HG03469 (cell line): ENCODE measurements around the gene ALOX5AP.

Source experiments
- ATAC-seq: cut with Tn5 transposase; IDR thresholded peaks from one replicate; pipeline ENCODE4 v1.9.1; 2021; ENCODE audit warnings: mild to moderate bottlenecking, moderate library complexity, moderate number of reproducible peaks; ENCODE audit not compliant: unreplicated experiment

Gene ALOX5AP

DNA sequence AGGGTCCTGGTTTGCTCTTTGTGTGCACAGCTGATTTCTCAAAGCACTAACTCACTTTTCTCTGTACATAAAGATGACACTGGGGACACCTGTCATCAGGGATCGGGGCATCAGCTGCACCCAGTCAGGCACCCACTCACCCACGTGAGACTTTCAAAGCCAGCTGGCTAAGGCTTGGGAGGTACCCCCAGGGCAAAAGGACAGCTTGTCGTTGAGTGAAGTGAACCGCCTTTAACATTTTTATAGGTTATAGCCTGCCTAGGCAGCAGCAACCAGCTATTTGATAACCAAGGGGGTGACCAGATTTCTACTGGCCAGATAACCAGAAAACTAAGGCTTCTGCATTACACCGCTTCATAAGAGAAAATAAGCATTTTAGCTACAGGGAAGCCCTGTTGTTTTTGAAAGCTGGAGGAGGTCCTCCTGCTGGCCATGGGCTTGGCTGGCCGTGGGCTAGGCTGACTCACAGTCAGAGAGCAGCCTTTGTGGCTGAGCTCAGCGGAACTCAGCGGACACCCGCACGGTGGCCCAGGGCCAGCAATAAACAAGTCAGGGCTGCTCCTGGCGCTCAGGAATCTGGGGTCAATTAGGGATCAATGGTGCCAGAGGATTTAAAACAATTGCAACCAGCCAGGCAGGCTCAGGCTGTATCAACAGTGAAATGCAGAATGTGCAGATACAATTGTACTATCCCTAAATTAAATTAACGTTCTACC is 57.1 kb downstream of the ALOX5AP start:
- ATAC-seq = no peak

DNA sequence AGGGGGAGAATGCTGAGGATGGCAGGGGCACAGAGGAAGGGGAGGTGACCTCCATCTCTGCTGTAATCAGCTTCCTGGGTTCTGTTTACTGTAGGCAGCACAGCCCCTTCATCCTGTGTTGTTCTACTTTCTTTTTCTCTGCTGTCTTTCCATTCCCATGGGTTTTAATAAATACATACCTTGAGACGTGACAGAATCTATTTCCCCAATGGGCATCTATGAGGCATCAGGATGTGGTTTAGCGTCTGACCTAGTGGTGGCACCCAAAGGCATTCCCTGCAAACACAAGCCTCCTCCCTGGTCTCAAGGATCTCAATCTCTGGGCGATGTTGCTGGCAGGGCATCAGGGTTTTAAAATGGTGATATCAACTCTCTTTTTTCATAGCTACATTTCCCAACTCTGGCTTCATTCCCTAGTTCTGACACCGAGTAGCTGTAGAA is 60.8 kb downstream of the ALOX5AP start:
- no peak for ATAC-seq

DNA sequence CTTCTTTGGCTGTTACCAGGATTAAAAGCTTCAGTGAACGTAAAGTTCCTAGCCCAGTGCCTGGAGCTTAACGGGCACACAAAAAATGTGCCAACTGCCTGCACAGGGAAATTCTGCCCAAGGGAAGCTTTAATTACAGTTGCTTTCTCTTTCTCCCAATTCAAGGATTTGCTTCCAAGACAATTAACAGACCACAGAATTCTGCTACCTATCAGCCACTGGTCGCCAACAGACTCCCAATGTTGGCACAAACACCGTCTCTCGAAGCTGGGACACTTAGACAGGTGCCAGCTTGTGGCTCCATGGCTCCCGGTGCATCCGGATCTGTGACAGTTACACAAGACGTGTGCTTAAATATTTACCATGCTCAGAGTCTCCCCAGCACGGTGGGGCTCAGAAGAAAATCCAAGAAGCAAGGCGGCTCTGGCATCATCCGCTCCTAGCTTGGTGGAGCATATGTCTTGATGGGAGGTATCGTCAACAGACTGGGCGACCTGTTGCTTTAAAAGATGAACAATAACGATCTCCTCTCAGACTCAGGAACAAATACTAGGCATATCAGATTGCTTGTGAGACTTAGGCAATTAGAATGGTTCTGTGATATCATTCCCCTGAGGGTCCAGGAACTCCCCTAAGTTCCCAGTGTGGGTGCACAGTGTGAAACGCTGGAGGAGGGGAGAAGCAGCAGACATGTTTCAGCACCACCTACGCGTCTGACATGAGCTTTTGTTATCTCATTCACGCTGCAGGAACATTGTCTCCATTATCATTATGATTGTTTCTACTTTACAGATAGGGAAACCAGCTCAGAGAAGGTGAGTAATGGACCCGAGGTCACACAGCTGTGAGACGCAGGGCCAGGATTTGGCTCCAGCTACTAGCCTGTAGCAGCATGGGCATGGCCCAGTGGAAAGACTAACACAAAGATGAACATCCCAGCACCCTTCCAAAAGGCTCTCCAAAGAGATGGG is 61.6 kb downstream of the ALOX5AP start:
- no peak for ATAC-seq

DNA sequence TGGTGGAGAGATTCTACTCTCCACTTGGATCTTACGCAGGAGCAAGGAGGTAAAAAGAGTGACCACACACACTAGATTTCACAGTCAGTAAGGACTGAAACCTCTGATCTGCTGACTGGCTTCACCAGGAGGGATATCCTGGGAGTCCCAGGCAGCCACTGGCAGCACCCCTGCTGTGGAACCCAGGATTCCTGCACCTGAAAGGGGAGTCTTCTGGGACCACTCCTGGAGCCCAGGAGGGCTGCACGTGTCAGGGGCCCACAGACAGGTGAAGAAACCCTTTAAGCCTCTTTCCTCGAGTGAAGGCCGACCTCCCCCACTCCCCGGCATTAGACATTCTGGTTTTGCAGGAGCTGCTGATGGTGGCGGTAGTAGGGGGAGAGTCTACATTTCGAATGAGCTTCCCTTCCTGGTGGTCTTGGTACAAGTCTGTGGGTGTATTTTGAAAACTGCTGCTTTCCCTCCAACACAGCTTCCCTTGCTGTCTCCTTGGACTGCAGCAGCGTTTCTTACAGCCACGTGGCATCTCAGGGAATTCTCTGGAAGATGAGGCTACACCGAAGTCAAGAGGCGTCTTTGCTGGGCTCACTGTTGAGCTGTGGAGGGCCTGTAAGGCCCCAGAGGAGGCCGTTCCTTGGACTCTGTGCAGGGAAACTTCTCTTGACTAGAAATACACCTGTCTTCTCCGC is 62.6 kb downstream of the ALOX5AP start:
- no peak for ATAC-seq

DNA sequence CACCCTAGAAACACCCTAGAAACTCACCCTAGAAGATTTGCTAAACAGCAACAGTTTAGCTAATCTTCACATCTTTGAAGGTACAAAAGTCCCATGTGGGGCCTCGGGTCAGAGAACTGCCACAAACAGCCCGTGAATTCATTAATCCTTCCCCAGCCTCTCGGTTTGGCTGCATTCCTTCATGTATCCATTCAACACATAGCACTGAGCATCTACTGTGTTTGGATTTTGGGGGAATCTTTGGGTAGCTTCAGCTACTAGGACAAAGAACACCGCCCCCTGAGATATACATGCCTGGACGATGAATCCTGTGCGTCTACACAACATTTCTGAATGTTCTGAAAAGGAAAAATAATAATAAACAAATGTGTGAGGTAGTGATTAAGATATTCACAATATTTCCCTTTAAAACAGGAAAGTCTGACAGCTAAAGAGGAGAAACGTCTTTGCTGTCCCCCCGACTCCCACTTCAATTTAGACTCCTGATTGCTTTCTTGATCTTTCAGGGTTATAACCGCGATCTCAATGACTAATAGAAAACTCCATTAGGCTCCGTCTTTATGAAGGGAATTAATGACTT is 63.5 kb downstream of the ALOX5AP start:
- ATAC-seq = no peak

DNA sequence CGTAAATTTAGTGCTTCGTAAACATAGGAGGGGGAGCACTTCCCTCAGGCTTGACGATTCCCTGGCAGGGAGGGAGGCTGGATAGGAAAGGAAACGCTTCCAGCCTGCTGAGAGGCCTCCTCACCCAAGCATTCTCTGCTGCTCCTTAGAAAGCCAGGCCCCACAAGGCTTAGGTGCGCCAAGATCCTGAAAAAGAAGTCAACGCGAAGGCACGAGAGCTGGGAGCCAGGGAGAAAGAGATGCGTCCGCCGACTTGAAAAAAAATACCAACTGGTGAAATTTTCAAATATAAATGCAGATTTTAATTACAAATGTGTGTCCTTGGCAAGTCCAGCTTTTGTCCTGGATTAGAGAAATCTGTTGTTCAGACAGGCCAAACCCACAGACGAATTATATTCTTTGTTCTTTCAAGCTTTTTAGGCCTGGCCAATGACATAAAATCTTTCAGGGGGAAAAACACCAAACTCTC is 64.0 kb downstream of the ALOX5AP start:
- ATAC-seq = no peak

DNA sequence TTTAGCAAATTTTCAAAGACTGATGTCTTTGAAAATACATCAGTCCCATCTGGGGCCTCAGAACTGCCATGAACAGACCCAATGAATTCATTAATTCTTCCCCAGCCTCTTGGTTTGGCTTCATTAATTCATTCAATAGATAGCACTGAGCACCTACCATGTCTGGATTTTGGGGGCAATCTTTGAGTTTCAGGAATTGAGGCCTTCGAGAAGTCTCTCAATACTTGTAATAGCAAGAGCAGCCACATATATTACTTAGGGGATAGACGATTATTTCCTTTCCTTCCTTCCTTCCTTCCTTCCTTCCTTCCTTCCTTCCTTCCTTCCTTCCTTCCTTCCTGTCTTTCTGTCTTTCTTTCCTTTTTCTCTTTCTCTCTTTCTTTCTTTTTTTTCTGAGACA is 64.8 kb downstream of the ALOX5AP start:
- ATAC-seq = no peak

DNA sequence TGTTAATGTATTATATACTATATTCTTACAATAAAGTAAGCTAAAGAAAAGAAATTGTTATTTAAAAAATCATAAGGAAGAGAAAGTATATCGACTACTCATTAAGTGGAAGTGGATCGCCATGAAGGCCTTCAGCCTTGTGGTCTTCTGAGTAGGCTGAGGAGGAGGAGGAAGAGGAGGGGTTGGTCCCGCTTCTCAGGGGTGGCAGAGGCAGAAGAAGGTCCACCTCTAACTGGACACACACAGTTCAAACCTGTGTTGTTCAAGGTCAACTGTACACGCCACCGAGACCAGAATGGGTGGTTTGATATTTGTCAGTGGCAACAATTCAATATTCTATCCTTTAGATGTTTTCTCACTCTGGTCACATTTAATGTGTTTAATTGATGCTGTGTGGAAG is 67.2 kb downstream of the ALOX5AP start:
- no peak for ATAC-seq

DNA sequence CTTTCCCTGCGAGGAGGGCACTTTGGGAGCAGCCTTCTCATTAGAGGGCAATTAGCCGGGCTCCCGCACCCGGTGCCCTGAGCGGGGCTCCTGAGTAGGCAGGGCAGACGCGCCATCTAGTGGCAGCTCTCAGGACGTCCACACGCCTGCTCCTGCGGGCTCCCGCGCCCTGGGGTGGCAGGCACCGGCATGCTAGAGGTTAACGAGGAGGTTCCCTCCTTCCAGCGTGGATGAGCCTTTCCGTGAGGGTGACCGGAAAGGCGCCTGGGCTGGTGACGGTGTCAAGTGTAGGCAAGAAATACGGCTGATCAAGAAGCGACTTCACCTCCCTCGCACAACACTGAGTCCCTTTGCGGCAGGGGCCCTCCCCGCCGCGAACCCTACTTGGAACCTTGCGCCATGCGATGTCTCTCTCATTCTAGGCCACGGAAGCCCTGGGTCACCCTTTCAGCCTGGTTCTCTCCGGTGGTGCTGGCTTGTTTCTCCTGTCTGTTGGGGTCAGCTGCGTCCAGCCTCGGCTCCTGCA is 67.7 kb downstream of the ALOX5AP start:
- ATAC-seq = peak; percentile 75

DNA sequence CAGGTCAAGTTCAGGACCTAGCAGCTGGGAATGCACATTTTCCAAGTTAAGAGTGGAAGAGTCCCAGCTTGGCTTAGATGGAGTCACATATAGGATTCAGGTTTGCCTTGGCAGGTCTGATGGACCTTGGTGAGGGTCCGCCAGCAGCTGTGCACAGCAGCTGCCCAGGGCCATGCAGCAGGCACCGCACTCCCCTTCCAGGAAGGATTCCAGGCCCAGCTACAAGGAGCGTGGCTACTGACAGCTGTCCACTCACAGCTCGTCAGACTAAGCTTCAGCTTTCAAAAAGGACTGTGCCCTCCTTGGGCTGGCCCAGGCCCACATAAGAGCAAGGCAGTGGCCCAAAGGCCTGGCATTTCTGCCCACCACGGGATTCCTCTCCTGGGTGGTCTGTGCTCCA is 68.4 kb downstream of the ALOX5AP start:
- ATAC-seq = no peak

DNA sequence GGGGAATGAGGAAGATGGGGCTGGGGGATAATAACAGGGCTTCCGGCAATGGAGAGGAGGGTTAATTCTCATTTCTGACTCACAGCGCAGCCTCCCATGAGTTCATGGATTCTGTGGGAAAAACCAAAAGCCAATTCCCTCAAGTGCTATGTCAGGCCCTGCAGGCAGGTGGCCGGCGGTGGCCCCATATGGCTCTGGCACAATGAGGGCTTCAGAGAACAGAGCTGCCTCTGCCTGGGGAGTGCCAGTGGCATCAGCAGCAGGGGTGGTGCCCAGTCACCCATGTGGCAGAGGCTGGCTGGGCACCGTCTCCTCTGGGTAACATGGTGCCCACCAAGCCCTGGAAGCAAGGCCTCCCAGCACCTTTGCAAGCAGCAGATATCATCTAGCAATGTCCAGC is 69.1 kb downstream of the ALOX5AP start:
- ATAC-seq = no peak

DNA sequence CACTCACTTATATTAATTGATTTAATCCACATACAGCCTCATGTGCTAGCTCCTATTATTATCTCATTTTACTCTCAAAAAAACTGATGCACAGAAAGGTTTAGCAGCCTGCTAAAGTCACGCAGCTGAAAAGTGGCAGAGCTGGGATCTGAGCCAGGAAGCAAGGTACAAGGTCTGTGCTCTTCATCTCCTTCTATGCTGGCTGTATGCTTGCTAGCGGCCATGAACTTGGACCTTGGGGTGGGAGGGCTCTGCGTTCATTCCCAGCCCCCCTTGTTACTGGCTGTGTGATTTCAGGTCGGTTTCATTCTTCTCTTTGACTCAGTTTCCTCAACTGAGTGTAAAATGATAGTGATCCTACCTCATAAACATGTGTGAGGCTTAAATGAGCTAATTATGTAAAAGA is 69.8 kb downstream of the ALOX5AP start:
- ATAC-seq = no peak

DNA sequence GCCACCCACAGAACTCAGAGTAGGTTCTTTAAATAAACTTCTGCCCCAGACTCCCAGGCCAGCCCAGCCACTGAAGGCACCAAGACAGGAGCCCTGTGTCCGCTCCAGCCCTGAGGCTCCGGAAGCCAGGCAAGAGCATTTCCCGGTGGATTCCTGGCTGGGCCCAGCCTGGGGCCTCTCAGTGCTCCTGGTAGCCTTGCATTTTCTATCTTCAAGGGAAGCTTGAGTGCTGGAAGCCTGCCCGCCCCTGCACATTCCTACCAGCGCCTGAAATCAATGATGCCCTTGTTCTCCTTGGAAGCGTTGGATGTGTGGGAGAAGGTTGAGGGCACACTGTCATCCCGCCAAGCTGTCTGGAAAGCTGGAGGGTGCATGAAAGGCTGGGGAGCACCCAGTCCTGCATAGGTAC is 70.3 kb downstream of the ALOX5AP start:
- ATAC-seq = no peak

DNA sequence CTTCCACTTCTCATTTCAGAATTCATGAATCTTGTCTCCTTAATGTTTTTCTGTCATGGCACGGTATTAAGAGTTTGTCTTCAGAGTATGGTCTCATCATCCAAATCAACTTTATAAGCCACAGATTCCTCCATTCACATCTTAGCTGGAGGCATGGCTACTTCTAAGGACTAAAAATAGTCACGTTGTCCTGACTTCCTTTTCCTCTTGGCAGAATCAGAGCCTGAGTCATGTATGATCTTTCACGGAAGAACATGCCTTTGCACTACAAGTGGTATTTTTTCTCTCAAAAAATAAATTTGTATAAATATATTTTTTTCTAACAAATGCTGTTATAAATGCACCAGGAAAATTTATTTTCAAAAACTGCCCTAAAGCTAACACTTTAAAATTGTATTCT is 71.4 kb downstream of the ALOX5AP start:
- no peak for ATAC-seq

DNA sequence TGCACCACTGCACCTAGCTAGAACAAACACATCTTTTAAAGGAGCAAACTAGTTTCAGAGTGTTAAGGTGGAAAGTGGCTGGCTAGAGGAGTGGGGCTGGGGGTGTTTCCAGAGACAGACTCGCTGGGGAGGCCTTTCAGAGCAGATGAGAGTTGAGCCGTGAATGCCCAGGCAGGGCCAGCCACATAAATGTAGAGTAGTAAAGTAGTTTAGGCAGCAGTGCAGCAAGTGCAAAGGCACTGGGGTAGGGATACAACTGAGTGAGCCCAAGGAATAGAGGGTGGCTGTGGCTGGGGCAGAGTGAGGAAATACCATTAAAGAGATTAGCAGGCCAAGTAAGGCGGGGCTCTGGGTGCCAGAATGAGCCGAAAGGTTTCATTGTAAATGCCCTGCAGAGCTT is 72.0 kb downstream of the ALOX5AP start:
- no peak for ATAC-seq

DNA sequence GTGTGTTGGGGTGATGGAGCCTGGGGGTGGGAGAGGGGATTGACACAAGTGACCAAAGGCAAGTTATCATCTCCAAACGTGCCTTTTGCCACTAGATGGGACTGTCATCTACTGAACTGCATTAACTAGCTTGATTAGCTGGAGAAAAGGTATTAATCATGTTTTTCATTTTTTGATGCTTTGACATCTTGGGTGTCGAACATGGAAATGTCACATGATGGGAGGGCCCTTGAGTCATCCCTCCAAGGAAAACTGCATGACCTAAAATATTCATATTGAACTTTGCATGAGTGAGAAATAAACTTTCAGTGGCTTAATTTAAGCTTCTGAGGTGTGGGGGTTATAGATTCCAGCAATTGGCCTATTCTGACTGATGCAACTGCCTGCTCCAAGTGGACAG is 73.3 kb downstream of the ALOX5AP start:
- no peak for ATAC-seq

DNA sequence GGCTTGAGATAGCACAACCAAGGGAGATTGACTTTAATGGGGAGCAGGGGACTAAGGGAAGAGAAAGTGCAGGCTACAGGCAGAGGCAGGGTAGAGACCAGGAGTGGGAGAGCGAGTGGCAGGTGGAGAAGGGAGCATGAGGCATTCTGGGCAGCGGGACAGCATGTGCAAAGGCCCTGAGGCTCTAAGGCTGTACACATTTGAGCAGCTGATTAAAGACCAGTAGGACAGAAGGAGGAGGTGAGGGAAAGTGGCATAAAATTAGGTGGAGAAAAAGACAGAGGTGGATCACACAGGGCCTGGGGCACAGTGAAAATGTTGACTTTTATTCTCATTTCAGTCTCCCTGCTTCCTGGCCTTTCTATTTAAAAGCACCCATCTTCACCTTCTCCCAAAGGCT is 74.4 kb downstream of the ALOX5AP start:
- ATAC-seq = no peak

DNA sequence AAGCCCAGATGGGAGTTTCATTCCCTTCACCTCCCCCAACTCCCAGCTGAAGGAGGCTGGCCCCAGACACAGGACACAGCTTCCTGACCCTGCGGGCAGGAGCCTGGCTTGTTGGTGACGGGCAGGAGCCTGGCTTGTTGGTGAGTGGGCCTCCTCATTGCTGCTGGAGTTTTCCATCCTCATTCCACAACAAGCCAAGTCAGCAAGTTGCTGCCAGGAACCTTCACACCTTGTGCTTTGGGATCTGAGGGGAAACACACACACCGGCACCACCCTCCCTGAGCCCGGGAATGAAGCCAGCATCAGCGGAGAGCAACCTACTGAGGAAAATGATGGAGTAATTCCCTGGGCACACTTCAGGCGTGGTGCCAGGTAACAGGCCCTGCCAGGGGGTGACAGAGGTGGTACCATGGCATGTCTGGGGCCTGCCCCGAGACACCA is 74.9 kb downstream of the ALOX5AP start:
- no peak for ATAC-seq

DNA sequence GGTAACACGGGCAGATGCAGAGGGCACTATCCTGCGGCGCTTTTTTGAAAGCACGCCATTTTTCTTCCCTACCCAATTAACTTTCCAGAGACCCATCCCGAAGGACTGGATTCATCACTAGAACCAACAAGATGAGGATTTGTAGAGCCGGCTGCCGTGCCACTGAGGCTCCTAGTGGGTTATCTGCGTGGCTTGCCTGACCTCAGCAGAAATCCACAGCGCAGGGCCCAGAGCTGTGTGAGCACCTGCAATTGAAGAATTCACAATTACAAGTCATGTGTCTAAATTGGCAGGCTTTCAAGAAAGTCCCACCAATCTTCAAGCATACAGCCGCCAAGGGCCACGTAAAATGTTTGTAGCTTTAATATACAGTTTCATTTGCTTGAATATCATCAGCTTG is 75.5 kb downstream of the ALOX5AP start:
- ATAC-seq = no peak
